Rectal smooth muscle tissue (tissue), 1 donor: ENCODE measurements around the gene PKP1.
A peak's percentile ranks its signal among the peaks of the same experiment; 100 is the strongest.
"Not testable (repeated sequence)": the region's sequence is repeated elsewhere in the genome, so short reads cannot be mapped to it uniquely, and the experiment has no call there.

ENCODE experiments used
- H3K27ac ChIP-seq: one replicate; pipeline ENCODE4 v1.7.0; 2013; ENCODE audit warnings: low read depth, low read length, inconsistent platforms
- H3K27me3 ChIP-seq: one replicate; pipeline ENCODE4 v1.7.0; 2013; ENCODE audit warnings: low read length; ENCODE audit not compliant: control insufficient read depth, insufficient read depth
- H3K36me3 ChIP-seq: one replicate; pipeline ENCODE4 v1.7.0; 2013; ENCODE audit warnings: low read length; ENCODE audit not compliant: control insufficient read depth, insufficient read depth
- H3K4me1 ChIP-seq: one replicate; pipeline ENCODE4 v1.7.0; 2013; ENCODE audit warnings: low read length; ENCODE audit not compliant: control insufficient read depth, insufficient read depth
- H3K4me3 ChIP-seq: one replicate; pipeline ENCODE4 v1.7.0; 2013; ENCODE audit warnings: low read length
- H3K9ac ChIP-seq: one replicate; pipeline ENCODE4 v1.7.0; 2013; ENCODE audit warnings: low read length

Gene PKP1

GRCh38 chr1:201253906-201254624, 29.2 kb upstream of the PKP1 start:
- Histone ChIP-seq H3K27ac (no peak overlapping the region), H3K4me3 (no peak overlapping the region), H3K9ac (no peak overlapping the region), H3K4me1 (no peaks in the 10 kb centered on the region), H3K27me3 (peaks cover 3% of the 10 kb centered on the region), H3K36me3 (no peaks in the 10 kb centered on the region)

DNA sequence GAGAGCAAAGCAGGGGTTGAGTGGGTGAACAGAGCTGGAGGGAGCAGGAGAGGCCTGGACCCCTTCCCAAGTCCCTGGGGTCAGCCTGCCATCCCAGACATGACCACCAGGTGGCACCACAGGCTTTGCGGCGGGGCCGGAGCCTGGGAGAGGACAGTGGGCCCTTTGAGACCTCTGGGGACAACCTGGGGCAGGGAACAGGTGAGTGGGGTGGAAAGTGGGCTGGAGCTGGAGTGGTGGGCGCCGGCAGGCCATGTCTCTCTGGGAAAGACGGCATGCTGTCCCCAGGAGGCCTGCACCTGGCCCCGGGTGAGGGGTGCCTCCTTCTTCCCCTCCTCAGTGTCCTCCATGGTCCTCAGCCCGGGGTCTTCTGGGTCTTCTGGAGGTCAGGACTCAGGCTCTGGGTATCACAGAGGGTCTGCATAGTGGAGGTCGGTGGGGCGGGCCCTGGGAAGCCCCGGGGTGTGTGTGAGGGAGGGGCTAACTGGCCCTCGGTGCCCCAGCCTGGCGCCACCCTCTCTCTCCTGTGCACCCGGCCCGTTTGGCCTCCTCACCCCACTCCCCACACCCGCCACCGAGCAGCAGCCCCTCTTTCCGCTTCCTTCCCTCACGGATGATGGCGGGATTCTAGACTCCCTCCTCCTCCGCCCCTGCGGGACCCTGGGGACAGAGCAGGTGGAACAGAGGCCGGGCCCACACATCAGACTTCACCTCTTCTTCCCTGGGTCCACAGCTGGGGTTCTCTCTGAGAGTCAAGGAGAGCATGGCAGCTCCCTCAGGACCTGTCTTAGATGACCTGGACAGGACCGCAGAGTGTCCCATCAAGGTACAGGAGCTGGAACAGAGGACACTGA, 28.5 kb upstream of the PKP1 start:
- H3K9ac ChIP-seq = no peak overlapping the region
- no peaks in the 10 kb centered on the region for H3K36me3 ChIP-seq
- no peaks in the 10 kb centered on the region for H3K4me1 ChIP-seq
- H3K27me3 ChIP-seq = peaks cover 3% of the 10 kb centered on the region
- no peak overlapping the region for H3K4me3 ChIP-seq
- no peak overlapping the region for H3K27ac ChIP-seq

GRCh38 chr1:201255479-201256362, 27.6 kb upstream of the PKP1 start:
- H3K4me3 ChIP-seq = no peak overlapping the region
- no peaks in the 10 kb centered on the region for H3K36me3 ChIP-seq
- H3K9ac ChIP-seq = no peak overlapping the region

GRCh38 chr1:201258132-201258531, 25.2 kb upstream of the PKP1 start:
- H3K27ac ChIP-seq, H3K9ac ChIP-seq, H3K36me3 ChIP-seq, H3K4me1 ChIP-seq, H3K27me3 ChIP-seq, H3K4me3 ChIP-seq: not testable (repeated sequence)

More at GRCh38 chr1:201255479-201256362, 27.6 kb upstream of the PKP1 start:
- no peaks in the 10 kb centered on the region for H3K4me1 ChIP-seq
- H3K27ac ChIP-seq = no peak overlapping the region
- H3K27me3 ChIP-seq = peaks cover 3% of the 10 kb centered on the region

DNA sequence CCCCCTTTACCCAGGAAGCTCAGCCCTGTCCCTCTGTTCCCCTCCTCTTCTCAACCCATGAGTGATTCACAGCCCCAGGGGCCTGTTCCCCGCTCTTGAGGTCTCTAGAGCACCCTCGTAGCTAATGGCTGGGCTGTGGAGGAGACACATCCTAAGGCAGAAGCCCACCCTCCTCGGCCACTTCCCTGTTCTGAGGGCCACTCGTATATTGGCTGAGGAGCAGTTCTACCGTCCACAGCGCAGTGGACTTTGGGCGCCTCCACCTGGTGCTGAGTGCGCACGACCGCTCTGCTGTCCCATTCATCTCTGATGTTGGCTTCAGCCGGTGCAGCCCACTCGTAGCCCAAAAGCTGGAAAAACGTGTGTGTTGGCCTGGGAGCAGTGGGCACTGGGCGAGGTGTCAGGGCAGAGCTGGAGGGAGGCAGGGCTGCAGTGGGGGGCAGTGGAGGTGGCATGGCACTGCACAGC, 24.5 kb upstream of the PKP1 start:
- Histone ChIP-seq H3K36me3 (no peaks in the 10 kb centered on the region), H3K4me1 (no peaks in the 10 kb centered on the region), H3K27me3 (peaks cover 3% of the 10 kb centered on the region), H3K4me3 (no peak overlapping the region), H3K27ac (no peak overlapping the region), H3K9ac (no peak overlapping the region)

GRCh38 chr1:201259476-201260235, 23.6 kb upstream of the PKP1 start:
- H3K27me3 ChIP-seq = peaks cover 3% of the 10 kb centered on the region
- H3K4me1 ChIP-seq = no peaks in the 10 kb centered on the region
- peak overlapping the region; percentile 22 for H3K4me3 ChIP-seq
- no peak overlapping the region for H3K27ac ChIP-seq
- no peaks in the 10 kb centered on the region for H3K36me3 ChIP-seq
- H3K9ac ChIP-seq = no peak overlapping the region

DNA sequence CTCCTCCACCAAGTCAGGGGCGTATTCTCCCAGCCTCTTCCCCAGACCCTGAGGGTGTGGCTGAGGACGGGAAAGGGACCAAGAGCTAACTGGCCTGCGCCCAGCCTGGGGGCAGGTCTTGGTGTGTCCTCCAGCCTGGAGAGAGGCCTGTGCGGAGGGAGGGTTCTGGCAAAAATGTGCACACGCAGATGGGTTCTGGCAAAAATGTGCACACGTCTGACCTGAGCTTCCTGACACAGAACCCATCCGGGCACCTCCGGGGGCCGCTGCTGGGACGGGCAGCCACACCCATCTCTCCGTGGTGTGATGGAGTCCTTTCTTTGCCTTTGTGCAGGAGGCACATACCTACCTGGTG, 23.1 kb upstream of the PKP1 start:
- no peak overlapping the region for H3K27ac ChIP-seq
- peak overlapping the region; percentile 22 for H3K4me3 ChIP-seq
- H3K27me3 ChIP-seq = peaks cover 3% of the 10 kb centered on the region
- no peaks in the 10 kb centered on the region for H3K4me1 ChIP-seq
- no peaks in the 10 kb centered on the region for H3K36me3 ChIP-seq
- no peak overlapping the region for H3K9ac ChIP-seq

DNA sequence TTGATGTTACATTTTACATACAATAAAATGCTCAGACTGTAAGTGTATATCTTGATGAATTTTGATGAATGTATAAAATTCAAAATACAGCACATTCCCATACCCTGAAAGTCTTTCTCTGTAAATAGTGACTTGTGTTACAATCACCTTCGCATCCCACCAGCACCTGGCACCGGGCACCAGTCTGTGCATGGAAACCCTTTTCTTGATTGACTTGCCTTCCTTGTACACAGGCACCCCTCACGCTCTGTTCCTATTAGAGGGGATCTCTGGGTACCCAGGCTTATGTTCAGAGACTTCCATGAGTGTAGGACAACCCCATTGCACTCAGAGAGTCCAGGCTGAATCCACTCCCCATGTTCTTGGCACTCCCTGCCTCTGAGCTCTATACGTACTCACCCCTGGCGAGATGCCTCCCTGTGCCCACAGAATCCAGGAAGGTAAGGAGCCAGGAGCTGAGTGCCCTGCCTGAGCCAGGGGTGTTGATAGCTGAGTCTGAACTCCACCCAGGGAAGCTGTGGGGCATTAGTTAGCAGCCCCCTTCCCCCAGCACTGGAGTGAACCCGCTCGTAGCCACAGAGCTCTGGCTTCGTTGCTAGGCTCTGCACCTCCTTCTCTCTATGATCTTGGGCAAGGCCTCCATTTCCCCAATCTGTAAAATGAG, 22.5 kb upstream of the PKP1 start:
- peaks cover 3% of the 10 kb centered on the region for H3K27me3 ChIP-seq
- H3K4me1 ChIP-seq = no peaks in the 10 kb centered on the region
- no peak overlapping the region for H3K4me3 ChIP-seq
- no peak overlapping the region for H3K27ac ChIP-seq
- no peak overlapping the region for H3K9ac ChIP-seq
- no peaks in the 10 kb centered on the region for H3K36me3 ChIP-seq

DNA sequence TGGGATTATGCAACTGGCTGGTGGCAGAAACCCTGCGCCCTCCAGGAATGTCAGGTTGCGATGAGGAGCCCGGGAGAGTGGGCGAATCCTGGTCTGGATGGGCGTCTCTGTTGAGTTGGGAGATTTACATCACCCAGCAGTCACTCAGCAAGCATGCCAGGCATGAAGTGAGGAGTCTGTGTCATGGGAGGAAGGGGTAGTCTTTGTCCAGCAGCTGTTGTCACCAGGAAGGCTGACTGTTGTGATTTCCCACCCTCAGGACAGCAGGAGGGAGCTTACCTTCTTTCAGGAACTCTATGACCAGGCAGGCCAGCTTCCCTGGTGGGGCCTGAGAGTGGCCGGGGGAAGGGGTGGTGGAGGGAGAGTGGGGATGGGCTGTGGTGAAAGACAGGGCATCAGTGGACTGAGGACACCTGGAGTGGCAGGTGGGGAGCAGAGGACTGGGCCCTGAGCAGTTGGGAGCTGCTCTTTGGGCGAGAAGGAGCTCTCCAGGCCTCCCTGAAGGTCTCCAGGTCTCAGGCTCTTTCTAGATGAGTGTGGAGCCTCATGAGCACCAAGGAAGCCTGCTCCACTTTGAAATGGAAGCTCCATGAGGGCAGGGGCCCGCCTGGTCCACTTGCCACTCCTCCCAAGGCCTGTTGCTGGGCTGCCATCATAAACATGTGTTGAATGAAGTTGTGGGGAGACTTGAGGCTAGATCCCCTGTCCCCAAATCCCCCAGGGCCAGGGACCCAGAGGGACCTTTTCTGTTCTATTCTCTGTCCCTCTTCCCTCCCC, 21.3 kb upstream of the PKP1 start:
- H3K27ac ChIP-seq = no peak overlapping the region
- peaks cover 3% of the 10 kb centered on the region for H3K27me3 ChIP-seq
- no peaks in the 10 kb centered on the region for H3K4me1 ChIP-seq
- no peaks in the 10 kb centered on the region for H3K36me3 ChIP-seq
- no peak overlapping the region for H3K4me3 ChIP-seq
- no peak overlapping the region for H3K9ac ChIP-seq

DNA sequence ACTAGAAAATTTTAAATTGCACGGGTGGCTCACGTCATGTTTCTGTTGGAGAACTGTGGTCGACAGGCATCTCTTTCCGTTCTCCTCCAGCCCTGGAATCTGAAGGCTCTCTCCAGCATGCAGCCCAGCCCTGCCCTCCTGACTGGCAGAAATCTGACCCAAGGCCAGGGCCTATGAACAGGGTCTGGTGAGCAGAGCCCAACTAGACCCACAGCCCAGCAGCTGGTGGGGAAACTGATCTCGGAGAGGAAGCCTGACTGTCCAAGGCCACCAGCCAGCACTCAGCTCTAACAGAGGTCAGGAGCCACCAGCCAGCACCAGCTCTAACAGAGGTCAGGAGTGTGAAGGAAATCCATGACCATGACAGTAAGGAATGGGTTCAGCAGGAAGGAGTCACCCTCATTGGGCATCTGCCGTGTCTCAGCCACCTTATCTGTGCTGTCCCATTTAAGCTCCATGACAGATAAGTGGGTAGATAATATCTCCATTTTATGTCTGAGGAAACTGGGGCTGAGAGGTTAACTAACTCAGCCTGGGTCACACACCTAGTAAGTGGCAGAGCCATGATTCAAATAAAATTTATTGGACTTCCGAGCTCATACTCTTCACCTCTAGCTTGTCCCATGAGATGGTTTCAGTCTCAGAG, 20.2 kb upstream of the PKP1 start:
- Histone ChIP-seq H3K9ac (no peak overlapping the region), H3K27ac (no peak overlapping the region), H3K27me3 (peaks cover 3% of the 10 kb centered on the region), H3K36me3 (no peaks in the 10 kb centered on the region), H3K4me1 (no peaks in the 10 kb centered on the region), H3K4me3 (no peak overlapping the region)
